ENCODE data around the gene TPBG.

TPBG gene

DNA sequence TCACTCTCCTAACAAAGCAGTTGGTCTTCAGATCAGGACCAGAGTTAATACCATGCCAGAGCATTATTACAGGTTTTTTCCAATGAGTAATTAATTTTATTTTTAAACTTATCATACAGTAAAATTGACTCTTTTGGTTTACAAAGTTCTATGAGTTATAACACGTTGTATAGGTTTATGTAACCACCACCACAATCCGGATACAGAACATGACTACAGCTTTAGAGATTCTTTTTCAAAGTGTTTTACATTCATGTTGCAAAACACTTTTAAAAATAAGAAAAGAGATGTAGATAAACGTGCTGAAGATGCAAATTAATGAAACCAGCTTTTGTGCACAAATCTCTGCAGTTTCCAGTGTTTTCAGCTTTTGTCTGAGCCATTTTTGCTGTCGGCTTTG, 1.5 kb upstream of the TPBG start:
- no peaks in the 10 kb centered on the region for H3K27me3 ChIP-seq (replicated peaks)
- in situ Hi-C loops (cut with HindIII; ENCODE audit: low pct_ligation_motif_present, low sequenced_read_pairs): no loop called here
- no peaks in the 10 kb centered on the region for H3K36me3 ChIP-seq (replicated peaks)
- no peak overlapping the region for H3K27ac ChIP-seq
- TF ChIP-seq, protein P1, sequence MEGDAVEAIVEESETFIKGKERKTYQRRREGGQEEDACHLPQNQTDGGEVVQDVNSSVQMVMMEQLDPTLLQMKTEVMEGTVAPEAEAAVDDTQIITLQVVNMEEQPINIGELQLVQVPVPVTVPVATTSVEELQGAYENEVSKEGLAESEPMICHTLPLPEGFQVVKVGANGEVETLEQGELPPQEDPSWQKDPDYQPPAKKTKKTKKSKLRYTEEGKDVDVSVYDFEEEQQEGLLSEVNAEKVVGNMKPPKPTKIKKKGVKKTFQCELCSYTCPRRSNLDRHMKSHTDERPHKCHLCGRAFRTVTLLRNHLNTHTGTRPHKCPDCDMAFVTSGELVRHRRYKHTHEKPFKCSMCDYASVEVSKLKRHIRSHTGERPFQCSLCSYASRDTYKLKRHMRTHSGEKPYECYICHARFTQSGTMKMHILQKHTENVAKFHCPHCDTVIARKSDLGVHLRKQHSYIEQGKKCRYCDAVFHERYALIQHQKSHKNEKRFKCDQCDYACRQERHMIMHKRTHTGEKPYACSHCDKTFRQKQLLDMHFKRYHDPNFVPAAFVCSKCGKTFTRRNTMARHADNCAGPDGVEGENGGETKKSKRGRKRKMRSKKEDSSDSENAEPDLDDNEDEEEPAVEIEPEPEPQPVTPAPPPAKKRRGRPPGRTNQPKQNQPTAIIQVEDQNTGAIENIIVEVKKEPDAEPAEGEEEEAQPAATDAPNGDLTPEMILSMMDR (IDR thresholded peaks at IDR 0.05; ENCODE audit: low read depth, low read length, missing control alignments): no peak
- no peak overlapping the region for H3K4me3 ChIP-seq (ENCODE audit: low read depth, low read length)
- DNase-seq: no peak

DNA sequence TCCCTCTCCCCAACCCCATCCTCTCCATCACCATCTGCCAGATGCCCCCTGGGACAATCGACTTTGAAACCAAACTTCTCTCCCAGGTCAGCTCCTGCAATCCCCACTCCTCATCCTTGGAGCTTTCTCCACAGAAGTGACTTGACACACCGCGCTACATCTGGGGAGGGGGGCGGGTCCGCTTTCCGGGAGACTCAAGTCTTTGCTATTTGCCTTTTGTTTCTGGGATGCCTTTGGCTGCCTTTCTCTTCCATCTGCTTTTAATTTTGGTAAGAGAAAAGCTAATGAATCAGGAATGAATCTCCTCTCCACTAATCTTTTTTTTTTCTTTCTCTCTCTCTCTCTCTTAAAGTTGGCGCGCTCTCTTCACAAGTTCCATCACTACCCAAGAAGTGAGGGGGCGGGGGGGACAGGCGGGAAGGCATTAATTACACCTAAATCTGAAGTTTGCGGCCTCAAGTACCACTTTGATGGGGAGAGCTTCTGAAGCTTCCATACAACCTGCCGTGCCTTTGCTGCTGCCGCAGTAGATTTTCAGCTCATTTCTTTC, 664 bp upstream of the TPBG start:
- TF ChIP-seq, protein P1 (IDR thresholded peaks at IDR 0.05; ENCODE audit: low read depth, low read length, missing control alignments): no peak
- peak overlapping the region; percentile 82 for H3K4me3 ChIP-seq (ENCODE audit: low read depth, low read length)
- no peaks in the 10 kb centered on the region for H3K27me3 ChIP-seq (replicated peaks)
- no peaks in the 10 kb centered on the region for H3K36me3 ChIP-seq (replicated peaks)
- DNase-seq: peak; percentile 17
- H3K27ac ChIP-seq: no peak overlapping the region
- in situ Hi-C loops (cut with HindIII; ENCODE audit: low pct_ligation_motif_present, low sequenced_read_pairs): no loop called here

DNA sequence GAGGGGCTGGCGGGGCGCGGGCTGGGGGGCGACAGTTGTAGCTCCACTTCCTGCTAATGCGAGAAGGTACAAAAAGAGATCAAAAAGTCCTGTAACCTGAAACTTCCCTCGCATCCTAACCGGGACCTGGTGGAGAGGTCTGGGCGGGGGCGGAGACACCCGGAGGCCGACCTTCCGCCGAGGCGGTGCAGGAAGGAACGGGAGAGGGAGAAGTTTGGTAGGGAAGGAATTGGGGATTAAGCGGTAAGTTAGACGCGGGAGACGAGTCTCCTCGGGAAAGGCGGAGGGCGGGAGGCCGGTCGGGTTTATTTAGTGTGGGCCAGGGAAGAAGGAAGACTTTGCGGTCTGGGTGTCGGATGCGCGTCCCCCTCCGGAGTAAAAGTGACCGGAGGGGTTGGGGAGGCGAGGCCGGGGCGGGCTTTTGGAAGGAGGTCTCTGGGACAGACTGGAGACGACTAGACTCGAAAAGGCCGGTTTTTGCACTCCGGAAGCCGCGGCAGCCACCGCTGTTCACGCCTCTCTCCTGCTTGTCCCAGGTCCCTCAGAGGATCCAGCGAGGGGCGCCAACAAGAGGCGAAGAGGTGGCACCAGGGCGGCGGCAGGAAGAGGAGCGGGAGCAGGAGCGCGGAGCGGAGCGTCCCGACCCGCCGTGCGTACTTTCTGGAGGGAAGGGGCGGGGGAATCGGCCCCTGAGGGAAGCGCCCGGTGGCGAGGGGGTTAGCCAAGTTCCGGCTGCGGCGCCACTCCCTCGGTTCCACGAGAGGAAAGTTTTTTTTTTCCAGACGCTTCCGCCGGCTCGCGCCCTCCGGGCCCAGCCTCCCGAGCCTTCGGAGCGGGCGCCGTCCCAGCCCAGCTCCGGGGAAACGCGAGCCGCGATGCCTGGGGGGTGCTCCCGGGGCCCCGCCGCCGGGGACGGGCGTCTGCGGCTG, 734 bp downstream of the TPBG start:
- in situ Hi-C loops (cut with HindIII; ENCODE audit: low pct_ligation_motif_present, low sequenced_read_pairs): no loop called here
- Histone ChIP-seq H3K36me3 (replicated peaks) (no peaks in the 10 kb centered on the region), H3K4me3 (ENCODE audit: low read depth, low read length) (peak overlapping the region; percentile 82), H3K27me3 (replicated peaks) (no peaks in the 10 kb centered on the region), H3K27ac (no peak overlapping the region)
- TF ChIP-seq, protein P1 (IDR thresholded peaks at IDR 0.05; ENCODE audit: low read depth, low read length, missing control alignments): peak; percentile 13
- DNase-seq: peak; percentile 18

DNA sequence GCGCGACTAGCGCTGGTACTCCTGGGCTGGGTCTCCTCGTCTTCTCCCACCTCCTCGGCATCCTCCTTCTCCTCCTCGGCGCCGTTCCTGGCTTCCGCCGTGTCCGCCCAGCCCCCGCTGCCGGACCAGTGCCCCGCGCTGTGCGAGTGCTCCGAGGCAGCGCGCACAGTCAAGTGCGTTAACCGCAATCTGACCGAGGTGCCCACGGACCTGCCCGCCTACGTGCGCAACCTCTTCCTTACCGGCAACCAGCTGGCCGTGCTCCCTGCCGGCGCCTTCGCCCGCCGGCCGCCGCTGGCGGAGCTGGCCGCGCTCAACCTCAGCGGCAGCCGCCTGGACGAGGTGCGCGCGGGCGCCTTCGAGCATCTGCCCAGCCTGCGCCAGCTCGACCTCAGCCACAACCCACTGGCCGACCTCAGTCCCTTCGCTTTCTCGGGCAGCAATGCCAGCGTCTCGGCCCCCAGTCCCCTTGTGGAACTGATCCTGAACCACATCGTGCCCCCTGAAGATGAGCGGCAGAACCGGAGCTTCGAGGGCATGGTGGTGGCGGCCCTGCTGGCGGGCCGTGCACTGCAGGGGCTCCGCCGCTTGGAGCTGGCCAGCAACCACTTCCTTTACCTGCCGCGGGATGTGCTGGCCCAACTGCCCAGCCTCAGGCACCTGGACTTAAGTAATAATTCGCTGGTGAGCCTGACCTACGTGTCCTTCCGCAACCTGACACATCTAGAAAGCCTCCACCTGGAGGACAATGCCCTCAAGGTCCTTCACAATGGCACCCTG, 1.6 kb downstream of the TPBG start:
- H3K36me3 ChIP-seq (replicated peaks): no peaks in the 10 kb centered on the region
- in situ Hi-C loops (cut with HindIII; ENCODE audit: low pct_ligation_motif_present, low sequenced_read_pairs): no loop called here
- no peak overlapping the region for H3K27ac ChIP-seq
- TF ChIP-seq, protein P1 (IDR thresholded peaks at IDR 0.05; ENCODE audit: low read depth, low read length, missing control alignments): peak; percentile 57
- H3K27me3 ChIP-seq (replicated peaks): no peaks in the 10 kb centered on the region
- peak; percentile 6 for DNase-seq
- H3K4me3 ChIP-seq (ENCODE audit: low read depth, low read length): peak overlapping the region; percentile 82

DNA sequence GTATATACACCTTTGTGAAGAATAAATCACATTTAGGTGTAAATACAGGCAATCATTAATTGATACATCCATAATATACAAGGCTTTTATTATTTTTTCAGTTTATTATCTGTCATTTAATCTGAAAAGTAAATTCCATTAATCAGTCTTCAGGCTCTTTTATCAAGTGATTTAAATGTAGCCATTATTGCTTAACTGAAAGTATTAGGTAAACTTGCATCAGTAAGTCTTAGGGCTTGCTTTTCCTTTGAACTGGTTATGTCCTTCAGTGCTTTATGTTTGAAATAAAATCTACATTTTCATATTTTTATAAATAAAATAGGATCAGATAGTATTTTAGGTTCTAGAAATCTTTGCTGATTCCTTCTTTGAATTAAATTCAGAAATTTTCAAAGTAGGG, 4.1 kb downstream of the TPBG start:
- H3K27me3 ChIP-seq (replicated peaks): no peaks in the 10 kb centered on the region
- no peak overlapping the region for H3K27ac ChIP-seq
- TF ChIP-seq, protein P1 (IDR thresholded peaks at IDR 0.05; ENCODE audit: low read depth, low read length, missing control alignments): no peak
- no peaks in the 10 kb centered on the region for H3K36me3 ChIP-seq (replicated peaks)
- DNase-seq: no peak
- in situ Hi-C loops (cut with HindIII; ENCODE audit: low pct_ligation_motif_present, low sequenced_read_pairs): no loop called here
- no peak overlapping the region for H3K4me3 ChIP-seq (ENCODE audit: low read depth, low read length)

Data from brain microvascular endothelial cell (primary cell).